ENCODE results near the gene LIPE.

The LIPE gene

DNA sequence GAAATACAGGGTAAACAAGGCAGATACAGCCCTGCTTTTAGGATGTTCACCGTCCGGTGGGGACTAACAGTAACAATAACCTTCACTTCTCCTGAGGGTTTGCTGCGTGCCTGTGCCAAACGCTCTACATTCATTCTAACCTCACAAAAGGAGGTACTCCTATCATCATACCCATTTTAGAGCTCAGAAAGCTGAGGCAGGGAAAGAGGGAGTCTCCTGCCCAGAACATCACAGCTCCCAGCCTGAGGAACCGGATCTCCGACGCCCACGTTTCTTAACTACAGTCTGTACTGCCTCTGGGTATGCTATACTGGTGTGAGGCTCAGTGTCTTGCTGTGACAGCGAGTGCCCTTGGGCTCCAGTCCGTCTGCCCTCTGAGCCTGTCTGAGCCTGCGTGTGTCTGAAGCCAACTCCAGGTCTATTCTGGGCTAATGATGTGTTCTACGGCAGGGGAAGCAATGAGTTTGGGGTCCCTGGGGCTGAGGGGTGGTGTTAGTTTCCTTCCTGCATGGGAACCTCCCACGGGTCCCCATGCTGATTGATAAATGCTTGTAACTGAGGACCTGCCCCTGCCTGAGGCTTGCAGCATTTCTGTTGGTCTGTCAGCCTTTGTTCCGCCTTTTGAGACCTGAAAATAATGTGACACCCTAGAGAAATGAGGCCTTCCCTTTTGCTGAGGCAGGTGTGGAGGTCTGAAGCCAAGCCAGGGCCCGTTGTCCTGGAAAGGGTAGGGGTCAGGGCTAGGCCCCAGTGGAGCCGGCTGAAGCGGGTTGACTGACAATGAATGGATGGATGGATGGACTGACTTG is 4.9 kb downstream of the LIPE start:
- FAIRE-seq (peak; percentile 9), DNase-seq (ENCODE audit: insufficient read length, low spot score) (no peak)
- TF ChIP-seq POLR2A (IDR thresholded peaks at IDR 0.05; ENCODE audit: low read depth, low read length) = no peak
- TF ChIP-seq PAX5 (IDR thresholded peaks at IDR 0.05; ENCODE audit: insufficient read depth, low read length, severe bottlenecking) = no peak
- TF ChIP-seq SPI1 (IDR thresholded peaks at IDR 0.05; ENCODE audit: low read depth, low read length) = no peak
- no peak for TF ChIP-seq POLR2AphosphoS5 (IDR thresholded peaks at IDR 0.05; ENCODE audit: low read depth, low read length)
- TF ChIP-seq POU2F2 (IDR thresholded peaks at IDR 0.05; ENCODE audit: low read depth, low read length) = no peak
- no peak for TF ChIP-seq TAF1 (IDR thresholded peaks at IDR 0.05; ENCODE audit: low read depth, low read length)

DNA sequence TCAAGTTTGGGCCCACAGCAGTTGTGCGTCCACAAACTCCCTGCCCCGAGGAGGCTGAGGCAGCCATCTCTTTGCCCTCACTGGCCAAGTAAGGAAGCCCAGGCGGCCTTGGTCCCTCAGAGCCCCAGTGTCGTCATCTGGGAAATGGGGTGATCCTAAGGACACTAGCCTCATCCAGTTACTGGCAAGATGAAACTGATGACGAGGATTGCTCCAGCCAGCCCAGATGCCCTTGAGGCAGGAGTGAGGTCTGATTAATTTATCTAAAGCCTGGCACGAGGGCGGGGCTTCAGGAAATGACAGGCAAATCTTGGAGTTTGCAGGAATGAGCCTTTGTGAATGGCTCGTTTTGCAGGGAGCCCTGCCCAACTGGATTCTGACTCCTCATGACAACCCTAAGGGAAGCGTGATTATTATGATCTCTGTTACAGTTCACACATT is 5.6 kb downstream of the LIPE start:
- TF ChIP-seq SPI1 (IDR thresholded peaks at IDR 0.05; ENCODE audit: low read depth, low read length) (no peak), TAF1 (IDR thresholded peaks at IDR 0.05; ENCODE audit: low read depth, low read length) (no peak), POLR2A (IDR thresholded peaks at IDR 0.05; ENCODE audit: low read depth, low read length) (no peak), POU2F2 (IDR thresholded peaks at IDR 0.05; ENCODE audit: low read depth, low read length) (no peak), POLR2AphosphoS5 (IDR thresholded peaks at IDR 0.05; ENCODE audit: low read depth, low read length) (no peak), PAX5 (IDR thresholded peaks at IDR 0.05; ENCODE audit: insufficient read depth, low read length, severe bottlenecking) (no peak)
- FAIRE-seq (no peak), DNase-seq (ENCODE audit: insufficient read length, low spot score) (no peak)

DNA sequence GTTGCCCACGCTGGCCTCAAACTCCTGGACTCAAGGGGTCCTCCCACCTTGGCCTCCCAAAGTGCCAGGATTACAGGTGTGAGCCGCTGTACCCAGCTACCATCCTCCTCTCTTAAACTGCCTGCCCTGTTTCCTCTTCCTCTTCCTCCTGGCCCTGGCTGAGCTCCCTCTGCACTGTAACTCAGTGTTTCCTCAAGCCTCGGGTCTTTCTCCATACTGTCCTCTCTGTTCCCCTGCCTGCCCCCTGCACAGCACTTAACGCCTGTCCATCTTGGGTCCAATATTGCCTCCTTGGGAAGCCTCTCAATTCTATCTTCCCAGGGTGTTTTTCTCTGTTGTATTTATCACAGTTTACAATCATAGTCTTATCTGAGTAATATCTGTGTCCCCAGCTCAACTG is 6.1 kb downstream of the LIPE start:
- DNase-seq (ENCODE audit: insufficient read length, low spot score) = no peak
- no peak for FAIRE-seq
- TF ChIP-seq POLR2A (IDR thresholded peaks at IDR 0.05; ENCODE audit: low read depth, low read length) (no peak), TAF1 (IDR thresholded peaks at IDR 0.05; ENCODE audit: low read depth, low read length) (no peak), PAX5 (IDR thresholded peaks at IDR 0.05; ENCODE audit: insufficient read depth, low read length, severe bottlenecking) (no peak), POLR2AphosphoS5 (IDR thresholded peaks at IDR 0.05; ENCODE audit: low read depth, low read length) (no peak), POU2F2 (IDR thresholded peaks at IDR 0.05; ENCODE audit: low read depth, low read length) (no peak), SPI1 (IDR thresholded peaks at IDR 0.05; ENCODE audit: low read depth, low read length) (no peak)

DNA sequence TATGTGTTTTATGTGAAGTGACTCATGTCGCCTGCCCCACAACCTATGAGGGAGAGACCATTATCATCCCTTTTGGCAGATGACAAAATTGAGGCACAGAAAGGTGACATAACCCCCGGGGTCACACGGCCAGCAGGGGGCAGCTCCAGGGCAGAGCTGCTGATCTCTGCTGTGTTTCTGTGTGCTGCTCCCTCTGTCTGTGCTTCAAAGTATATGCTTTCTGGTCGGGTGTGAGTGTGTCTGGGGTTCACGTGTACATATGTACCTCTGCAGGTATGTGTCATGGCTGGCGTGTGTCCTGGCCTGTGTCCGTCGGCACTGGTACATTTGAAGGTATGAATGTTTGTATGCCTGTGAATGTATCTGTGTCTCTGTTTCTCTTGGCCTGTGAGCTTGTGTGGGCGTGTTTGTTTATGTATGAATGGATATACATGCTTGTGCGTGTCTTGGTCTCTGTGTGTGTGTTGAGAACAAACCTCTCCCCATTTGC is 7.1 kb downstream of the LIPE start:
- TF ChIP-seq PAX5 (IDR thresholded peaks at IDR 0.05; ENCODE audit: insufficient read depth, low read length, severe bottlenecking) = no peak
- no peak for TF ChIP-seq POLR2AphosphoS5 (IDR thresholded peaks at IDR 0.05; ENCODE audit: low read depth, low read length)
- TF ChIP-seq SPI1 (IDR thresholded peaks at IDR 0.05; ENCODE audit: low read depth, low read length) = no peak
- TF ChIP-seq TAF1 (IDR thresholded peaks at IDR 0.05; ENCODE audit: low read depth, low read length) = no peak
- TF ChIP-seq POU2F2 (IDR thresholded peaks at IDR 0.05; ENCODE audit: low read depth, low read length) = no peak
- TF ChIP-seq POLR2A (IDR thresholded peaks at IDR 0.05; ENCODE audit: low read depth, low read length) = no peak
- DNase-seq (ENCODE audit: insufficient read length, low spot score) (peak; percentile 86), FAIRE-seq (peak; percentile 95)

DNA sequence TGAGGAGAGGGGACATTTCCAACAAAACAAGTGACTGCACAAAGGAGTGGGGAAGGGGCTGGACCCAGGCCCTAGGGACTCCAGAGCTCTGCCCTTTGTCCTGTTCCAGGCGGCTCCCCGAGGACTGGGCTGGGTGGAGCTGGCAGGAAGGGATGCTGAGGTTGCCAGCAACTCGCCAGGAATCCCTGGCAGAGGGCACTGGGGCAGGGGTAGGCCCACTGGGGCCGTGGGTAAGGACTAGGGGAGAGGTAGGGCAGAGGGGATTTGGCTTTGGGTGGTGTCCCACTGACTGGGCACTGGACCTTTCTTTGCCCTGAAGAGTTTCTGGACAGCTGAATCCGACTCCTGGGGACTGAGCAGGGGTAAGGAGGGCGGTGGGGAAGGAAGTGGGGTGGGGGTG is 7.9 kb downstream of the LIPE start:
- TF ChIP-seq SPI1 (IDR thresholded peaks at IDR 0.05; ENCODE audit: low read depth, low read length) (no peak), PAX5 (IDR thresholded peaks at IDR 0.05; ENCODE audit: insufficient read depth, low read length, severe bottlenecking) (no peak), TAF1 (IDR thresholded peaks at IDR 0.05; ENCODE audit: low read depth, low read length) (no peak), POU2F2 (IDR thresholded peaks at IDR 0.05; ENCODE audit: low read depth, low read length) (no peak), POLR2A (IDR thresholded peaks at IDR 0.05; ENCODE audit: low read depth, low read length) (no peak), POLR2AphosphoS5 (IDR thresholded peaks at IDR 0.05; ENCODE audit: low read depth, low read length) (no peak)
- no peak for FAIRE-seq
- no peak for DNase-seq (ENCODE audit: insufficient read length, low spot score)

DNA sequence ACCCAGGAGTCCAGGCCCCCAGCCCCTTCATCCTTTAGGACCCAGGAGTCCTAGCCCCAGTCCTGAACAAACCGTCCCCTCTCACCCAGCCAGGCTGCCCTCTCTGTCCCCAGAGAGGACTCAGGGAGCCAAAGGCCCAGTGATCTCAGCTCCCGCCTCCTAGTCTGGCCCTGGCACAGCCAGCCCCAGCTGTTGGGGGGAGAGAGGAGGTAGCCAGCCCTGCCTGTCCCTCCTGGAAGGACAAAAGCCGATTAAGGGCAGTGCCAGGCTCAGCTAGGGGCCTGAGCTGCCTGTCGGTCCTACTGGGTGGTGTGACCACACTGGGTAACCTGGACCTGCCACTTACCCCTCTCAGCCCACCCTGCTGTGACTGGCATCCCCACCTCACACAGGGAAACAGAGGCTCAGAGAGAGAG is 14.5 kb downstream of the LIPE start:
- no peak for FAIRE-seq
- no peak for TF ChIP-seq POLR2AphosphoS5 (IDR thresholded peaks at IDR 0.05; ENCODE audit: low read depth, low read length)
- no peak for TF ChIP-seq TAF1 (IDR thresholded peaks at IDR 0.05; ENCODE audit: low read depth, low read length)
- TF ChIP-seq POU2F2 (IDR thresholded peaks at IDR 0.05; ENCODE audit: low read depth, low read length) = no peak
- no peak for TF ChIP-seq PAX5 (IDR thresholded peaks at IDR 0.05; ENCODE audit: insufficient read depth, low read length, severe bottlenecking)
- no peak for TF ChIP-seq SPI1 (IDR thresholded peaks at IDR 0.05; ENCODE audit: low read depth, low read length)
- DNase-seq (ENCODE audit: insufficient read length, low spot score) = no peak

DNA sequence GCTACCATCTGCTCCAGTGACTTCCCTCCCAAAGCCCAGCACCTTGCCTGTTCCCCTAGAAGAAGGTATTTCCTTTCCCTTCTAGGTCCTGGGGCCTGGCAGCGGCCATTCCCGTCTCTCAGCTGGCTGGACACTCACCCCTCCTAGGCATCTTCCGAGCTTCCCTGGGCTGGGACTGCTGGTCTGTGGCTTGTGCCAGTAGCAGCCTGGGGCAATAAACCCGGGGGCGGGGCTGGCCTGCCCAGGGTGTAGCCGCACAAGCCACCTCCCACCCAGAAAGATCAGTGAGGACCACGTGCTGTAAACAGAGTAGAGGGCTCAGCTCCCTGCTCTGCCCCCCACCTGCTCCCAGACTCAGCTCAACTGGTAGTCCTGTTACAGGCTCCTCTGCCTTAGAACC is 15.0 kb downstream of the LIPE start:
- TF ChIP-seq POLR2AphosphoS5 (IDR thresholded peaks at IDR 0.05; ENCODE audit: low read depth, low read length) = no peak
- TF ChIP-seq SPI1 (IDR thresholded peaks at IDR 0.05; ENCODE audit: low read depth, low read length) = no peak
- TF ChIP-seq PAX5 (IDR thresholded peaks at IDR 0.05; ENCODE audit: insufficient read depth, low read length, severe bottlenecking) = no peak
- TF ChIP-seq POLR2A (IDR thresholded peaks at IDR 0.05; ENCODE audit: low read depth, low read length) = no peak
- TF ChIP-seq POU2F2 (IDR thresholded peaks at IDR 0.05; ENCODE audit: low read depth, low read length) = no peak
- no peak for TF ChIP-seq TAF1 (IDR thresholded peaks at IDR 0.05; ENCODE audit: low read depth, low read length)
- no peak for DNase-seq (ENCODE audit: insufficient read length, low spot score)
- no peak for FAIRE-seq

DNA sequence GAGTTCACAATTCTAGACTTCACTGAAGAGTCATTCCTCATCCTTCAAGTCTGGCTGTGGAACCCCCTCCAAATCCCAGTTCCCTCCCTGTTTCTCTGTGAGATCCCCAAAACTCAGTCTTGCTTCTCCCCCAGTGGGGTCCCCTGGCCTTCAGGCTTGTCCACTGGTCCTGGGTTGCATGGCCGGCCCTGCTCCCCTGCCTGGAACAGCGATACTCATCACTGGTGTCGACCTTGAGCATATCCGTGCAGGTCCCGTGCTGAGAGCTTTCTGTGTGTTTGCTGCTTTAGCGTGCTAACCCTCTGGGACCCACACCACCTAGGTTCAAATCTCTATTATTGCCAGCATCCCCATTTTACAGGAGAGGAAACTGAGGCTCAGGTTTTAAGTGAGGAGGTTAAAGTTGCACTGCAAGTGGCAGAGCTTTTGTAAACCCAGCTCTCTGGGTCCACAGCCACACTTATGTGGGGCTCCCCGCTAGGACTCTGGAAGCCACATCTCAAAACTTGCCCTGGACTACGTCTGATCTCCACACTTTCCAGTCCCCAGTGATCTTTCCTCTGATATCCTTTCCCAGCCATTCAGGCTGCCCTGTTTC is 15.5 kb downstream of the LIPE start:
- TF ChIP-seq SPI1 (IDR thresholded peaks at IDR 0.05; ENCODE audit: low read depth, low read length) = no peak
- no peak for TF ChIP-seq POU2F2 (IDR thresholded peaks at IDR 0.05; ENCODE audit: low read depth, low read length)
- TF ChIP-seq POLR2AphosphoS5 (IDR thresholded peaks at IDR 0.05; ENCODE audit: low read depth, low read length) = no peak
- no peak for TF ChIP-seq TAF1 (IDR thresholded peaks at IDR 0.05; ENCODE audit: low read depth, low read length)
- TF ChIP-seq POLR2A (IDR thresholded peaks at IDR 0.05; ENCODE audit: low read depth, low read length) = no peak
- no peak for TF ChIP-seq PAX5 (IDR thresholded peaks at IDR 0.05; ENCODE audit: insufficient read depth, low read length, severe bottlenecking)
- FAIRE-seq (no peak), DNase-seq (ENCODE audit: insufficient read length, low spot score) (no peak)

DNA sequence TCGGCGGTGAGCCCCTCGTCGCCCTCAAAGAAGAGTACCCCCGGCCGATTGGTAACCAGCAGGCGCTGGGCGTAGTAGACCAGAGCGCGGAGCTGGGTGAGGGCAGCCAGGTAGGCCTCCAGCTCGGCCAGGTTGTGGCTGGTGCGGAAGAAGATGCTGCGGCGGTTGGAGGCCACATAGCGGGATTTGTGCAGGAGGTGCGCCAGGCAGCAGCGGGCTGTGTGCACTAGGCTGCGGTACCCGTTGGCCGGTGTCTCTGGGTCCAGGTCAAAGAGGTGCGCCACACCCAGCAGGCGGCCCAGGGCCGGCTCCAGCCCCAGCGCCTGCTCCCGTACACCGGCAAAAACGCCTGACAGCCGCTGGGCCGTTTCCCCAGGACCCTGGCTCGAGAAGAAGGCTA is 16.8 kb downstream of the LIPE start:
- FAIRE-seq = no peak
- no peak for DNase-seq (ENCODE audit: insufficient read length, low spot score)
- no peak for TF ChIP-seq SPI1 (IDR thresholded peaks at IDR 0.05; ENCODE audit: low read depth, low read length)
- no peak for TF ChIP-seq POLR2AphosphoS5 (IDR thresholded peaks at IDR 0.05; ENCODE audit: low read depth, low read length)
- no peak for TF ChIP-seq POU2F2 (IDR thresholded peaks at IDR 0.05; ENCODE audit: low read depth, low read length)
- no peak for TF ChIP-seq TAF1 (IDR thresholded peaks at IDR 0.05; ENCODE audit: low read depth, low read length)
- no peak for TF ChIP-seq POLR2A (IDR thresholded peaks at IDR 0.05; ENCODE audit: low read depth, low read length)
- no peak for TF ChIP-seq PAX5 (IDR thresholded peaks at IDR 0.05; ENCODE audit: insufficient read depth, low read length, severe bottlenecking)

Measured in GM12891 (cell line).